ENCODE results near the gene CALY.

- TF ChIP-seq, protein P1, sequence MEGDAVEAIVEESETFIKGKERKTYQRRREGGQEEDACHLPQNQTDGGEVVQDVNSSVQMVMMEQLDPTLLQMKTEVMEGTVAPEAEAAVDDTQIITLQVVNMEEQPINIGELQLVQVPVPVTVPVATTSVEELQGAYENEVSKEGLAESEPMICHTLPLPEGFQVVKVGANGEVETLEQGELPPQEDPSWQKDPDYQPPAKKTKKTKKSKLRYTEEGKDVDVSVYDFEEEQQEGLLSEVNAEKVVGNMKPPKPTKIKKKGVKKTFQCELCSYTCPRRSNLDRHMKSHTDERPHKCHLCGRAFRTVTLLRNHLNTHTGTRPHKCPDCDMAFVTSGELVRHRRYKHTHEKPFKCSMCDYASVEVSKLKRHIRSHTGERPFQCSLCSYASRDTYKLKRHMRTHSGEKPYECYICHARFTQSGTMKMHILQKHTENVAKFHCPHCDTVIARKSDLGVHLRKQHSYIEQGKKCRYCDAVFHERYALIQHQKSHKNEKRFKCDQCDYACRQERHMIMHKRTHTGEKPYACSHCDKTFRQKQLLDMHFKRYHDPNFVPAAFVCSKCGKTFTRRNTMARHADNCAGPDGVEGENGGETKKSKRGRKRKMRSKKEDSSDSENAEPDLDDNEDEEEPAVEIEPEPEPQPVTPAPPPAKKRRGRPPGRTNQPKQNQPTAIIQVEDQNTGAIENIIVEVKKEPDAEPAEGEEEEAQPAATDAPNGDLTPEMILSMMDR (conservative IDR thresholded peaks at IDR 0.05 in 1 of 2, IDR thresholded peaks at IDR 0.05 in 1 of 2; ENCODE audit: extremely low read depth in 1 of 2, insufficient read depth in 1 of 2, low read depth in 1 of 2, low read length in 2 of 2) = no peak
- no peak for TF ChIP-seq EZH2 (IDR thresholded peaks at IDR 0.05; ENCODE audit: borderline replicate concordance, low read length)
Measured at GRCh38 chr10:133297504-133297903, 39.2 kb downstream of the CALY start.
